Coronary artery (tissue), 2 donors: Measurements from ENCODE around the gene UGT1A5.

Source experiments
- DNase-seq: peaks from one replicate; pipeline ENCODE4 v3.0.0-alpha.2; 2017; ENCODE audit warnings: low spot score
- H3K27ac ChIP-seq, 2 donors: fragments of 200-600 bp; sonication (generic); one replicate each; pipeline ENCODE4 v1.5.1; 2016 to 2019
- H3K4me3 ChIP-seq: fragments of 200-600 bp; sonication (generic); 2 replicates; pipeline ENCODE4 v1.5.1; 2016; ENCODE audit warnings: mild to moderate bottlenecking, moderate library complexity
- CTCF ChIP-seq: fragments of 200-600 bp; sonication (generic); IDR thresholded peaks from one replicate; pipeline ENCODE4 v1.5.1; 2019; ENCODE audit warnings: antibody characterized with exemption

UGT1A5 gene

DNA sequence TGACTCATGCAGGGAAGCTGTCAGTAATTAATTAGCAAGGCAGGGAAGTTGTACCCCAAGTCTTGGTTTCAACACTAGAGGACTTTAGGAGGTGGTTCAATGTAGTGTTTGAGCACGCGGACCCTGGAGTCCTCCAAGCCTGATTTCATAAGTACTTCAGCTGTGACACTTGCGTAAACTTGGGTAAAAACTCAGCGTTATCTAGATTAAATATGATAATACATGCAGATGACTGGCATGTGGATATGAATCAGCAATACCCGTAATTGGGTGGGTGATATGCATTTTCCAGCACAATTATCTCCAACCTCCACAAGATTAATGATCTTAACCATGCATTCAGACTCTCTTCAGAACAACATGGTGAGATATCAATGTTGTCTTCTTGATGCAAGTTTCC, 25.8 kb upstream of the UGT1A5 start:
- no peak for DNase-seq
- no peak overlapping the region for H3K4me3 ChIP-seq
- TF ChIP-seq CTCF: no peak

GRCh38 chr2:233688341-233688740, 24.4 kb upstream of the UGT1A5 start:
- H3K27ac ChIP-seq: no peak overlapping the region
- DNase-seq: no peak
- H3K4me3 ChIP-seq: no peak overlapping the region
- no peak for TF ChIP-seq CTCF

More for the DNA sequence above, 25.8 kb upstream of the UGT1A5 start:
- no peak overlapping the region for H3K27ac ChIP-seq

- DNase-seq: no peak
- TF ChIP-seq CTCF: no peak
- Histone ChIP-seq H3K27ac (no peak overlapping the region), H3K4me3 (no peak overlapping the region)
Measured at GRCh38 chr2:233689031-233689430, 23.7 kb upstream of the UGT1A5 start.

GRCh38 chr2:233689501-233689900, 23.2 kb upstream of the UGT1A5 start:
- no peak for DNase-seq
- no peak for TF ChIP-seq CTCF
- H3K4me3 ChIP-seq: no peak overlapping the region
- no peak overlapping the region for H3K27ac ChIP-seq

DNA sequence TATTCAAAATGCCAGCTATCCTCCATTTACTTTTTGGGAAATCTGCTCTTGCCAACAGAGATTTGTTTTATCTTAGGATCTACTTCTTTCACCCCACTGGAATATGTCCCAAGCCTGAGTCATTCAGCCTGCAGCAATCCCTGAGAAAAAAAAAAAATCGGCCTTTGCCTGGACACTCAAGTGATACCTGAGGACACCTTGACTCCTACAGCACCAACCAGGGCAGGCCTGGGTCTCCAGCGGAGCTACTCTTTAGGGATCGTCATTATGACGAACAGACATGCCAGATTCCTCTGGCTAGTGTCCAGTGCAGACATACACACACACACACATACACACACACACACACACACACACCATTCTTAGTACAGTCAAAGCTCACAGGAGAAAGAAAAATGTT, 22.3 kb upstream of the UGT1A5 start:
- H3K4me3 ChIP-seq: no peak overlapping the region
- no peak for DNase-seq
- no peak for TF ChIP-seq CTCF
- no peak overlapping the region for H3K27ac ChIP-seq

- Histone ChIP-seq H3K4me3 (no peak overlapping the region), H3K27ac (no peak overlapping the region)
- DNase-seq: no peak
- no peak for TF ChIP-seq CTCF
Measured at GRCh38 chr2:233691443-233692433, 21.0 kb upstream of the UGT1A5 start.

DNA sequence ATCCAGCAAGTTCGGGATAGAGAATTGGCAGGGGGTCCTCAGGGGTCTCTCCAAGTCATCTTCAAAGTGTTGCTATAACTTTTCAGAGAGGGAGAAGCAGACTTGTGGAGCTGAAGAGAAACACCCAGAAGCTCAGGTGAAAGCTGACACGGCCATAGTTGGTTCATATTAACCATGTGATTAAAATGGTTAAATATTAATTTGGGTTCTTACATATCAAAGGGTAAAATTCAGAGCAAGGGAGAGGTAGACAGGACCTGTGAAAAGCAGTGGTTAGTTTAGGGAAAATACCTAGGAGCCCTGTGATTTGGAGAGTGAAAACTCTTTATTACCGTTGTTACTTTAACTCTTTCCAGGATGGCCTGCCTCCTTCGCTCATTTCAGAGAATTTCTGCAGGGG, 20.1 kb upstream of the UGT1A5 start, which contains the start of gene UGT1A6:
Gene UGT1A6, plus strand, starts transcription at position 243 of the 400 bp plus-strand sequence. Its CDS starts 115 bp downstream, at position 358.
- no peak for DNase-seq
- H3K27ac ChIP-seq: no peak within 1 kb of the TSS
- no peak for TF ChIP-seq CTCF
- H3K4me3 ChIP-seq: no peak within 1 kb of the TSS
